Right forelimb (tissue), 1 donor: ENCODE data around the gene PRSS21.

Source experiments
- DNase-seq: peaks from one replicate; pipeline ENCODE4 v3.0.0-alpha.2; 2018

The PRSS21 gene

DNA sequence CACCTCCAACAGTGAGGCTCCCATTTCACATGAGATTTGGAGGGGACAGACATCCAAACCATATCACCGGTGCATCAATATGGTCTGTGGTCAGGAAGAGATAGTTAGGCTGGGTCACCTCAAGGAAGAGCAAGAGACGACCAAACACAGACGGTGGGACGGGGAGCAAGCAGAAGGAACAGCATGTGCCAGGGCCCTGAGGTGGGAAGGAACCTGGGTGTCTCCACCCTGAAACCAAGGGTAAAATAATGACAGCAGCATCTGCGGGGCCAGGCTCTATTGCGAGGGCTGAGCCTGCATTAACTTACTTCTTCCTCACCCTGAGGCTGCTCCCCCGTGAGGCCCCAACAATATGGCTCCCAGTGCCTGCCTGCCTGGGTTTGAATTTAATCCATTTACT, 8.9 kb upstream of the PRSS21 start:
- DNase-seq = no peak

DNA sequence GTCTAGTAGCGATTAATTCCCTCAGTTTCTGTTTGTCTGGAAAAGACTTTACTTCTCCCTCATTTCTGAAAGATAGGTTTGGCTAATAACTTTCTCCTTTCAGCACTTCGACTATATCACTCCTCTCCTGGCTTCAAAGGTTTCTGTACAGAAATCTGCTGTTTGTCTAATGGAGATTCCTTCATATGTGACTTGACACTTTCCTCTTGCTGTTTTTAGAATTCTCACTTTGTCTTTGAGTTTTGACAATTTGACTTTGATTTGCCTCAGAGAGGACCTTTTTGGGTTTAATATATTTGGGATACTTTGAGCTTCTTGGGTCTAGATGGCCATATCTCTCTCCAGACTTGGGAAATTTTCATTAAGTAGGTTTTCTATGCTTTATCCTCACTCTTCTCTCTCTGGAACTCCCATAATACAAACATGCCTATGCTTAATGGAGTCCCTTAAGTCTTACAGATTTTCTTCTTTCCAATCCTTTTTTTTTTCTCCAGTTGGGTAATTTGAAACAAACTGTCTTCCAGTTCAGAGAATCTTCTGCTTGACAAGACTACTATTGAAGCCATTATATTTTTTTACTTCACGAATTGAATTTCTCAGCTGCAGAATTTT, 7.8 kb upstream of the PRSS21 start:
- no peak for DNase-seq

DNA sequence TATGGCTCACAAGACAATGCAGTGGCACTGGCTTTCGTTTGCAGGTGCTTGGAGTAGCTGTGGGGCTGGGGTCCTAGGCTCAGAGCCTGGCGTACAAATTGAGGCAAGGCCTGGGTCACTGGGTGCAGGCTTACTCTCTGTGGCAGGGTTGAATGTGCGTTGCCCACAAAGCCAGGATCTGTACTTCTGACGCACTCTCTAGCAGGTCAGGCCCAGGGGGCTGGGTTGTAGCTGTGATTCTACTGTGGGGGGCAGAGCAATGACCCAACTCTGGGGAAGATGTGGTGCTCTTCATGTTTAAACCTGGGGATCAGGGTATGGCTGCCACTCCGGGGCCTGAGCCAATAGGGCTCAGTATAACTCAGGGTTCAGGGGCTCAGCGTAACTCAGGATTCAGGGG, 6.4 kb upstream of the PRSS21 start:
- DNase-seq = no peak

DNA sequence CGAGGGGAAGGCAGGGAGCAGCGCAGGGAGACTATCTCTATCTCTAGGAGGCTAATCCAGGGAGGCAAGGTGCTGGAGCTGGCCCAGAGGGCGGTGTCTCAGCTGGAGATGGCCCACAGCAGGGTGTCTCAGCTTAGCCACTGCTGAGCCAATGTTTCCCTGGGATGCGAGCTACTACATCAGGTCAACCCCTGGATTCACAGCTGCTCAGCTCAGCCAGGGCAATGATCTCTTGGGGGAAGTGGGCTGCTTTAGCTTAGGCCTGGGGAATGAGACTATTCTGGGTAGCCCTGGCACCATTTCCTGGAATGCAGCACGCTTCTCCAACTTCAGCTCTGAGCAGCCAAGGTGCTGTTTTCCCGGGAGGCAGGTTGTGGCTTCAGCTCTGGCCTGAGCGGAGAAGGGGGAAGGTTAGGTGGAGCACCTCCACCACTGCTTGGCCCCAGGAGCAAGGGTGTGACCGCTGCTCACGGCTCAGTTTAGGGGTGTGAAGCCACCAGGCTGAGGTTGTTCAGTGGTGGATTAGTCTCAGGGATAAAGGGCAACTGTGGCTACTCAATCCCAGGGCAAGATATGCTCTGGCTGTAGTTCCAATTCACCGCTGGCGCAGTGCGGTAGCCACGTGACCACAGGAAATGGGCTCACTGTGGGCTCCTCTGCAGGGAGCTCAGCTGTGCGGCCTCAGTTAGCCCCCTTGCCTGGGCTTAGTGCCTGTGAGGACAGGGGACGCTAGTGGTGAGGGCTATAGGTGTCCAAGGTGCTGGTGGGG, 5.2 kb upstream of the PRSS21 start:
- no peak for DNase-seq

DNA sequence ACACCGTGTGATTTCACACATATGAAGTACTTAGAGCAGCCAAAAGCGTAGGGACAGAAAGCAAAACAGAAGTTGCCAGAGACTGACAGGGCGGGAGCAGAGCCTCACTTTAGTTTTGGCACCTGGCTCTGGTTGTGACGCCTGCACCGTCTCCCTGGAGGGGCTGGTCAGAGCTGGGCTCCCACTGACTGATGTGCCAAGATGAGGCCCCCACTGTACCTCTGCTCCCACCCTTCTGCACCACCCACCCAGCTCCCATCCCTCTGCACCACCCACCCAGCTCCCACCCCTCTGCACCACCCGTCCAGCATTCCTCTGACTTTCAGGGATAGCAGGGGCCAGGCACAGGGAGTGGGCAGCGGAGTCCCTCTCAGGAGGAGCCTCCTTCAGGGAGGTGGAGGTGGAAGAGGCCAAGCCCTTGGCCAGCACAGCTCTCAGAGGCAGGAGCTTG, 3.2 kb upstream of the PRSS21 start:
- DNase-seq = no peak

DNA sequence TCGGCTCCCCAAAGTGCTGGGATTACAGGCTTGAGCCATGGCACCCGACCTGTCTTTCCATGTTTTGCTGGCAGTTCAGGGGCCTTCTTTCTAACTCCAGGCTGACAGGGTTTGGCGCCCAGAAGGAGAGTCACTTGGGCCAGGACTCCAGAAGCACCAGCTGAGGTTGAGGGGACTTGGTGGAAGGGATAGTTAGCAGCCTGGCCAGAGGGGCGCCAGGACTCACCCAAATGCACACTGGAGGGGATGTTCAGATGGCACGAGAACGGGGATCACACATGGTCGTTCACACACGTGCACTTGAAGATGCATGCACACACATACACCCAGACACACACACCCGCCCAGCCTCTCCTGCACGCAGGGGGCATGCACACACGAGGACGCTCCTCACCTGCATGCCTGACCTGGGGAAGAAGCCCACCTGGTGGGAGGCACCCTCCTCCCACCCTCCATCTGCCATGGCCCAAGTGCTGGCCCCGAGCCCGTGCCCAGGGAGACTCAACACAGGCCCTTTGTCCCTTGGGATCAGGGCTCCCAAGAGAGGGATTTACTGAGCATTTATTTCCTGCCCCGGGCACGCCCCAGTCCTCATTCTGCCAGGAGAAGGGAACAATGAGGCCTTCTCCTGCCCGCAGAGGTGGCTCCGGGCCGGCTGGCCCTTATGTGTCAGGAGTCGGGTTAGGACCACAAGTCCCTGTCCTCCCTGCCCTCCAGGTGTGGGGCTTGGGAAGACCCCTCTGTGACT, 2.3 kb upstream of the PRSS21 start:
- DNase-seq = no peak

DNA sequence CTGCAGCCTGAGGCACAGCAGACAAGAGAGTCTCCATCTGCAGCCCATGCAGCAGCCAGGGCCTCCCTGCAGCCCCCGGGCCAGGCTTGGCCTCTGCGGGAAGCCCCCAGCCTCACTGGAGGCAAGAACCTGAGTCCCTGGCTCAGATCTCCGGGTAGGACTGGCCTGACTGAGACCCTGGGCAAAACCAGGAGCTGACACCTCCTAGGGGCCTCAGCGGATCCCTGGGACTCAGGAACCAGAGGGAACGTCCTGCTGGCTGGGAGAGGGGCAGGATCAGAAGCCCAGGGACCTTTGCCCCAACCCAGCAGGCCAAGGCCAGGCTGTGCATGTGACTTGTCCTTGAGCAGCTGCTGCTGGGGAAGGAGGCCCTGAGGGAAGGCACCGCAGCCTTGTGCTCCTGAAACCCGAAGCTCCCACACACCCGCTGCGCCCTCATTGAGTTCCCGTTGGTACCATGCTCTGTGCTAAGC, 1.7 kb upstream of the PRSS21 start:
- no peak for DNase-seq

DNA sequence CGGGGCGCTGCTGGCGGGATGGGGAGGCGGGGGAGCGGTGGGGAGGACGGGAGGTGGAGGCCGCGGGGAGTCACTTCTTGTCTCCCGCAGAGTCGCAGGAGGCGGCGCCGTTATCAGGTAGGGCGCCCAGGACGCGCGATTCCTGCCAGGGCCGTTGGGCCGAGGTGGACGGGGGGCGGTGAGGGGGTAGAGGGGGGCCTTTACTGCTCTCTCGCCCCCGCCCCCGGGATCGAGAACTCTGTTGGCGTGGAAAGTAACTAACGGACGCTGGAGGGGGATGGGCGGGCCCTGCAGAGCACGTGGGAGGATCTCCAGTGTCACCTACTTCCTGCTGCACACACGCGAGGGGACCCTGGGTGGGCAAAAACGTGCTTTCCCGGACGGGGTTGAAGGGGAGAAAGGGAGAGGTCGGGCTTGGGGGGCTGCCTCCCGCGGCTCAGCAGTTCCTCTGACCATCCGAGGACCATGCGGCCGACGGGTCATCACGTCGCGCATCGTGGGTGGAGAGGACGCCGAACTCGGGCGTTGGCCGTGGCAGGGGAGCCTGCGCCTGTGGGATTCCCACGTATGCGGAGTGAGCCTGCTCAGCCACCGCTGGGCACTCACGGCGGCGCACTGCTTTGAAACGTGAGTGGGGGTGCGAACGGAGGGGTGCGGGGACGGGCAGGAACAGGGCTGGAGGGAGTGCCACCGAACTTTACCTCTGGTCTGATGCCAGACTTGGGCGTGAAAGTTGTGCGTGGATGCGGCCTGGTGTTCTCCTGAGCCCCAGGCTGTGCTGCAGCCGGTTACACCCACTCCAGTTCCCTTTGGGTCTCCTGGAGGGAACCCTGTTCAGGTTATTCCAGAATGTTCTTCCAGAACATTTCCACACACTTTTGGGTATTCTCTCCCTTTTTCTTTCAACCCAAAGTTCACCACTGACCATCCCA, 569 bp downstream of the PRSS21 start:
- no peak for DNase-seq

DNA sequence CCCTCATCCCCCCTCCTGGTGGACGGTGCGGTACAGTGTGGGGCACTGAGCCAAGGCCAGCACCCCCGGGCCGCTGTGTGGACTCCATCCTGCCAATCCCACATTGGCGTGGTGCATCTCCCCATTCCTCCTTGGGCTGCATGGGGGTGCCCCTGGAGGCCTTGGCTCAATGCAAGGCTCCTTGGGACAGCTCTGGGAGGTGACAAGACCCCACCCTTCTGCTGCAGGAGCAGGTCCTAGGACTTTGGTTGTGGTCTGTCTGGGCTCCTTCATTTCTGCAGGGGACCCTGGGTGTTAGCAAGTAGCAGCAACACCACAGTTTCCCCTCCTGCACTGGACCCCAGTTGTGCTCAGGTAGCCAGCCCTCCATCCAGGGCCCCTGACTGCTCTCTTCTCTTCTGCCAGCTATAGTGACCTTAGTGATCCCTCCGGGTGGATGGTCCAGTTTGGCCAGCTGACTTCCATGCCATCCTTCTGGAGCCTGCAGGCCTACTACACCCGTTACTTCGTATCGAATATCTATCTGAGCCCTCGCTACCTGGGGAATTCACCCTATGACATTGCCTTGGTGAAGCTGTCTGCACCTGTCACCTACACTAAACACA, 1.3 kb downstream of the PRSS21 start:
- DNase-seq = no peak

DNA sequence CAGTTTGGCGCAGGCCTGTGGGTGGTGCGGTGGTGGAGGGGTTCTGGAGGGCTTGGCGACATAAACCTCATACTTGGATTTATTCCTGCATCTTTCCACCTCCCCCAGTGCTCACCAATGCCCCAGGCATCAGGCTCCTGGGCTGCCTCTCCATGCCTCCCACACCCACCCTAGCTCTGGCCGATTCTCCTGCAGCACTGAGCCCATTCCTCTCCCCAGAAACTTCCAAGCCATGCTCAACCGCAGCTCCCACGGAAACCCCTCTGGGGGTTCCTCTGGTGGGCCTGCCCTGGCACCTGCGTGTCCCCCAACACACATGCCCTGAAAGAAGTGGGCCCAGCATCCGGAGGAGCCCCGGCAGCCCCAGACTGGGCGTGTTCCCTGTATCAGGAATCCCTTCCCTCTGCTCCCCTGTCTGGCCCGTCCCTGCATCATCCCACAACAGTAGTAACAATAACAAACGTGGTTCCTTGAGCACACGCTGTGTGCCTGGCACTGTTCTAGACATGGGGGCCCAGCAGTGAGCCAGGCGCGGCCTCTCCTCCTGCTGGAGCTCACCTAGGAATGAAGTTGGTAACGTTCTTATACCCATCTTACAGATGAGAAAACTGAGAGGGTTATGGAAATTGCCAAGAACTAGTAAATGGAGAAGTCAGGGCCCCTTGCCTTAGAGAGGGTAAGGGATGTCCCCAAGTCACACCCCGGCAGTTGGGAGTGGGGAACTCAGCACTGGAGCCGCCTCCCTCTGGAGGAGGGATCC, 2.3 kb downstream of the PRSS21 start:
- DNase-seq = peak; percentile 2

DNA sequence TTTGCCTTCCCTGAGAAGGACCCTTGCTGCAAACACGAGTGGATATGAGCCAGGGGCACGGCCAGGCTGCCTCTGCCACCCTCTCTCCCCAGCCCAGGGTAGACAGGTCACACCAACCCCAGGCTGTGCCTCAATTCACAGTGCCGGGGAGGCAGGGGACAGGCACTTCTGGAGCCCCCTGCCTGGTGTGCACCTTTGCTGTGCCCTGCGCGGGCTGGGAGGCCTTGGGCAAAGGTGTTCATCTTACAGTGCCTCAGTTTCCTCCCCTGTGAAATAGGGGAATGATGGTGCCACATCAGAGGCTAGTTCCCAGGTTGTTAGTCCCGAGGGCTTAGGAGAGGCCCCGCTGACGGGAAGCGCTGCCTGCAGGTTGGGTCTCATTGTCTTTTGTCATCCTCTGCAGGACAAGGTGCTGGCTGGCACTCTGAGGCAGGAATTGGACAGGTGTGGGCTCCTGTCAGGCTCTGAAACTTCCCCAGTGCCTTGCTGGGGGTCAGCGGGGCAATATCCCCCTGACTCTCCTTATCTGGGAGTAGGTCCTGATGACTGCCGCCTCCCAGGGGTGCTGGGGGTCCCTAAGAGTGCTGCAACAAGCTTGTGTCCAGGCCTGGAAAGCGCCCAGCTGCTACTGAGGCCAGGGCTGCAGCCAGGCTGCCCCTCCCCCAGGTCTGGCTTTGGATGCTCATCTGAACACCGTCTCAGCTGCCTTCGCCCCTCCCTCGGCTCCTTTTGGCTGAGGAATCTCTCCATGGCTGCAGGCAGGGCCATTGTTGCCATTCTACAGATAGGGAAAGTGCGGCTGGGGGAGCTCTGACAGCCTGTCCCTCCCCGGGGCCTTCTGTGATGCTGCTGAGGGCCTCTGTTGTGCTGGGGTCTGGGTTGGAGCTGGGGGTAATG, 3.1 kb downstream of the PRSS21 start:
- DNase-seq = no peak

DNA sequence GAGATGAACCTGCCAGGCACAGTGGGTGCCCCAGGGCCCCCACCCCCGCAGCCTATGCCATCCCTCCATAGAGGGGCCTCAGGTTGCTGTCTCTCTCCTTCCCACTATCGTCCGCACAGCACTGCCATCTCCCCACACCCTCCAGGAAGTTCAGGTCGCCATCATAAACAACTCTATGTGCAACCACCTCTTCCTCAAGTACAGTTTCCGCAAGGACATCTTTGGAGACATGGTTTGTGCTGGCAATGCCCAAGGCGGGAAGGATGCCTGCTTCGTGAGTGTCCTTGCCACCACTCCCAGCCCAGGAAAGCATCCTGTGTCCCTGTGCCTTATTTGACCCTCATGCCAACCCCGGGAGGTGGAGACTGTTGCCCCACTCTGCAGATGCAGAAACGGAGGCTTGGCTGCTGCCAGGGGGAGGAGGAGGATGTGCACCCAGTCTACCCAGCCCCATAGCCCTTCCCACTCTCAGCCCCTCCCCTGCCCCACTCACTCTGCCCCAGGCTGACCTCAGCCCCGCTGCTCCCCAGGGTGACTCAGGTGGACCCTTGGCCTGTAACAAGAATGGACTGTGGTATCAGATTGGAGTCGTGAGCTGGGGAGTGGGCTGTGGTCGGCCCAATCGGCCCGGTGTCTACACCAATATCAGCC, 3.9 kb downstream of the PRSS21 start:
- no peak for DNase-seq

DNA sequence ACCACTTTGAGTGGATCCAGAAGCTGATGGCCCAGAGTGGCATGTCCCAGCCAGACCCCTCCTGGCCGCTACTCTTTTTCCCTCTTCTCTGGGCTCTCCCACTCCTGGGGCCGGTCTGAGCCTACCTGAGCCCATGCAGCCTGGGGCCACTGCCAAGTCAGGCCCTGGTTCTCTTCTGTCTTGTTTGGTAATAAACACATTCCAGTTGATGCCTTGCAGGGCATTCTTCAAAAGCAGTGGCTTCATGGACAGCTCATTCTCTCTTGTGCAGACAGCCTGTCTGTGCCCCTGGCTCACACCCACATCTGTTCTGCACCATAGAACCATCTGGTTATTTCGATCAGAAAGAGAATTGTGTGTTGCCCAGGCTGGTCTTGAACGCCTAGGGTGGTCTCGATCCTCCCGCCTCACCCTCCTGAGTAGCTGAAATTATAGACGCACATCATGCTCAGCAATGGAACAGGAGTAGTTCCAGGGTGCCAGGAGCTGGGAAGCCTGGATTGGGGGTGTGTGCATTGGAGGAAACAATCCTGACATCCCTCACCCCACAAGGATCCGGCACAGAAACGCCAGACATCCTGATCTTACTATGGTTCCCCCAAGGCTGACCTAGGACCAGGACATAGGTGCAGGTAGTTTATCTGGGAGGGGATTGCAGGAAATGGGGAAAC, 4.6 kb downstream of the PRSS21 start:
- peak; percentile 23 for DNase-seq

DNA sequence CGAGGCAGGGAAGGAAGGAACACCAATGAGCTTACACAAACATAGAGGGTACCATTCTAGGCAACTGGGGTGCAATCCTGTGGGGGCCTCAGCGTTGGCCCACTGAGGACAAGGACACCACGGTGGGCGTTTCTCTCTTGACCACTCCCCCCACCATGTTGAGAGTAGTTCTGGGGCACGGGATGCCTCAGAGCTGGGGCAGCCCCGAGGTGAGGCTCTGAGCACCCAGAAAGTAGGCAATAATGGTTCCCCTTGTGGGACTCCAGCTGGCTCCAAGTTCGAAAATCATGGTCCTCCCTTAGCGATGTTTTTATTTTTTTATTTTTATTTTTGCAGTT, 5.1 kb downstream of the PRSS21 start:
- DNase-seq = no peak

DNA sequence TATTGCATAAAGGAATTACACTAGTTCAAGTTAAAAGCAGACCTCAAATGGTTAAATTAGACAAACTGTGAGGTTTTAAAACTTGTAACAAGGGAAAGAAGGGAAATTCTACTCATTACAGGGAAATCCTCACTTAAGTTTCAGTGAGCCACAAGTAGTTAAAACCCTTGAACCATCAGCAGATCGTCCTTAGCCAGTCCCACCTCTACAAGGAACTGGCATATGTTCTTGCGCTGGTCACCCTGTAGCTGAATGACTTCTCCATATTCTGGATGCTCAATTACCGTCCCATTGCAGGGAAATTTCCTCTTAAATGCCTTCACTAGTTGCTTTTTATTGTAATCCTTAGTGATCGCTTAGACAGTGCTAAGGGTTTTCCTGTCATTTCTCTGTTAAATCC, 5.5 kb downstream of the PRSS21 start:
- no peak for DNase-seq

DNA sequence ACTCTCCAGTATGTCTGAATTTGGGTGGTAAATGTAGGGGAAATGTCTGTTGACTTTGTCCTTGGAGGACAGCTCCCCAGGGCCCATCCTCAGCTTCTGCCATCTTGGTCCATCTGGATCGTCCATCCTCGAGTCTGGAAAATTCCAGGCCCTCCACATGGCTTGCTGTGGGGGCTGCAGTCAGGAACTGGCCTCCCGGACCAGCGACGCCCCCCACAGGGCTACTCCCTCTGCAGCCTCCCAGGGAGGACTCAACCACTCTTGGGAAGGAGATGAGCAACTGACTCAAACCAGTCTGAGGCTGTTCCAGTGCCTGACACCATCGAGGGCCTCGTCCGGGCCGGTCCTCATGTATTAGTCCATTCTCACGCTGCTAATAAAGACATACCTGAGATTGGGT, 7.6 kb downstream of the PRSS21 start:
- no peak for DNase-seq

DNA sequence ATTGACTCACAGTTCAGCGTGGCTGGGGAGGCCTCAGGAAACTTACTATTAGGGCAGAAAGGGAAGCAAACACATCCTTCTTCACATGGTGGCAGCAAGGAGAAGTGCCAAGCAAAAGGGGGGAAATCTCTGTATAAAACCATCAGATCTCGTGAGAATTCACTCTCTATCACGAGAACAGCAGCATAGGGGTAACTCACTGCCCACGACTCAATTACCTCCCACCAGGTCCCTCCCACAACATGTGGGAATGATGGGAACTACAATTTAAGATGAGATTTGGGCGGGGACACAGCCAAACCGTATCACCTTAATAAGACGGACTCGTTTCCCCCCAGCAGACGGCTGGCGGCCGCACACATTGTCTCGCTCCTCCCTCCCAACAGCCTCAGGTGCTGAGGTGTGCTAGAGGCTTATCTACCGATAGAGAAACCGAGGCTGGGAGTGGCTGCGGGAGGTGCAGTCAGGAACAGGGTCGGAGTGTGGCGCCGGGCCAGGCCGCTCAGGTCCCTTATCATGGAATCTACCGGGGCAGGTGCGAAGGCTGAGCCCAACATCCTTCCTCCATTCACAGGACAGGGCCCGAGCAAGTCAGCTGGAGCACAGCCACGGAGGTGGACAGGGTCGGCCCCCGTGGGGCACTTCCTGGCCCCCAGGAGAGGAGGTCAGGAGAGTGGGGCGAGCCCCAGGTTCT, 8.2 kb downstream of the PRSS21 start:
- peak; percentile 6 for DNase-seq

DNA sequence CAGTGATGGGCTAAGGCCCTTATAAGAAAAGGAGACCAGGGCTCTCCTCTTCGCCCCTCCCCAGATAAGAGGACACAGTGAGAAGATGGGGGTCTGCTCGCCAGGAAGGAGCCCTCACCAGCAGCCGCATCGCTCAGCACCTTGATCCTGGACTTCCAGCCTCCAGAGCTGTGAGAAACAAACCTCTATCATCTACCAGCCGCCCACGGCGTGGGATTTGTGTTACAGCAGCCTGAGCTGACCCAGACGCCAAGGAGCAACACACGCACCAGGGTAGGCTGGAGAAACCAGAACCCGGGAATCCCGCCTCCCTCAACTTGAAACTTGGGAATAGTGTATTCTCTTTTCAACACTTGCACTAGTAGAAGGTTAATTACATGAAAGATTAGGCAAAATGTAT, 8.9 kb downstream of the PRSS21 start:
- DNase-seq = peak; percentile 13
